SK-N-SH (cell line): Measurements from ENCODE around the gene GJC3.
A peak's percentile ranks its signal among the peaks of the same experiment; 100 is the strongest.

ENCODE experiments used
- CTCF ChIP-seq: fragments of 200-600 bp; sonication (generic); IDR thresholded peaks from 2 replicates; pipeline ENCODE4 v1.6.1; 2017; ENCODE audit warnings: antibody characterized with exemption, mild to moderate bottlenecking, moderate library complexity
- MAX ChIP-seq: IDR thresholded peaks from 2 replicates; pipeline ENCODE4 v1.4.0; 2012; ENCODE audit warnings: low read depth
- POLR2AphosphoS5 ChIP-seq: IDR thresholded peaks from 2 replicates; pipeline ENCODE4 v1.6.1; 2012; ENCODE audit warnings: low read depth, low read length

GRCh38 chr7:99918959-99919813, 10.2 kb downstream of the GJC3 start, which contains the start of gene TRIM4:
- TF ChIP-seq CTCF (peak; percentile 20; the same call in 1 of the 2 replicates), POLR2AphosphoS5 (0 out of 2 replicates have a peak, but pooled peaks have one; percentile 34), MAX (peak; percentile 65)
